HEK293 (cell line): ENCODE results near the gene KPNA6.

Experiments used
- CTCF ChIA-PET: fragments of 350-600 bp; formaldehyde crosslinking; extraction: SDS; loops from one replicate; lab custom pipeline; 2021; ENCODE audit warnings: antibody characterized with exemption; lab: Yijun Ruan, JAX
- POLR2A ChIA-PET: fragments of 300-600 bp; formaldehyde crosslinking; extraction: SDS; loops from one replicate; lab custom pipeline; 2020; ENCODE audit warnings: antibody characterized with exemption, inconsistent platforms; lab: Yijun Ruan, JAX
- H3K27ac ChIP-seq: fragments of 200-500 bp; sonication (Bioruptor generic); 2 replicates; pipeline ENCODE4 v1.5.1; 2014; ENCODE audit warnings: low read depth, low read length, control low read depth, inconsistent platforms; ENCODE audit errors: extremely low read depth
- H3K36me3 ChIP-seq, 2 experiments: fragments of 200-500 bp in 1 of 2; sonication (Bioruptor generic) in 1 of 2; 1 replicate in 1 of 2; 2 replicates in 1 of 2; pipeline ENCODE4 v1.5.1; 2014 to 2017; ENCODE audit warnings: inconsistent platforms in 2 of 2, low read length in 2 of 2; ENCODE audit not compliant: control insufficient read depth in 2 of 2, insufficient read depth in 1 of 2
- H3K4me1 ChIP-seq: fragments of 200-500 bp; sonication (Bioruptor generic); 2 replicates; pipeline ENCODE4 v1.5.1; 2014; ENCODE audit warnings: mild to moderate bottlenecking, low read length, inconsistent platforms; ENCODE audit not compliant: control insufficient read depth, insufficient read depth
- H3K4me3 ChIP-seq: 2 replicates; pipeline ENCODE4 v1.5.1; 2011; ENCODE audit warnings: low read depth, mild to moderate bottlenecking, control low read depth, low read length, moderate library complexity
- H3K9me3 ChIP-seq: fragments of 200-500 bp; sonication (Bioruptor generic); 2 replicates; pipeline ENCODE4 v1.5.1; 2014; ENCODE audit warnings: low read depth, low read length, inconsistent platforms; ENCODE audit not compliant: control insufficient read depth, insufficient read depth
- EGR2 ChIP-seq: fragments of 450-650 bp; formaldehyde crosslinking; IDR thresholded peaks from 2 replicates; pipeline ENCODE4 v1.5.1; 2016; ENCODE audit warnings: low read depth, missing biosample characterization, missing genetic modification characterization
- GLI4 ChIP-seq: fragments of 450-650 bp; formaldehyde crosslinking; IDR thresholded peaks from 2 replicates; pipeline ENCODE4 v1.5.1; 2016; ENCODE audit warnings: missing biosample characterization, missing genetic modification characterization
- GLIS1 ChIP-seq: fragments of 450-650 bp; formaldehyde crosslinking; IDR thresholded peaks from 2 replicates; pipeline ENCODE4 v1.5.1; 2016; ENCODE audit warnings: missing biosample characterization, missing genetic modification characterization
- SCRT1 ChIP-seq: fragments of 450-650 bp; formaldehyde crosslinking; IDR thresholded peaks from 2 replicates; pipeline ENCODE4 v1.5.1; 2016; ENCODE audit warnings: missing biosample characterization, missing genetic modification characterization, borderline replicate concordance
- SETDB1 ChIP-seq: IDR thresholded peaks from one replicate; pipeline ENCODE4 v1.6.1; 2017; ENCODE audit warnings: mild to moderate bottlenecking, low read length, moderate library complexity, mixed read lengths; ENCODE audit not compliant: insufficient read length
- ZBTB21 ChIP-seq: fragments of 450-650 bp; formaldehyde crosslinking; IDR thresholded peaks from 2 replicates; pipeline ENCODE4 v1.5.1; 2017; ENCODE audit warnings: missing biosample characterization, missing genetic modification characterization
- ZBTB7A ChIP-seq: fragments of 450-650 bp; formaldehyde crosslinking; IDR thresholded peaks from 2 replicates; pipeline ENCODE4 v1.5.1; 2016; ENCODE audit warnings: low read depth, missing biosample characterization, missing genetic modification characterization
- ZIC2 ChIP-seq: fragments of 450-650 bp; formaldehyde crosslinking; IDR thresholded peaks from 2 replicates; pipeline ENCODE4 v1.5.1; 2016; ENCODE audit warnings: missing biosample characterization, missing genetic modification characterization
- ZNF10 ChIP-seq: fragments of 450-650 bp; formaldehyde crosslinking; IDR thresholded peaks from 2 replicates; pipeline ENCODE4 v1.5.1; 2017; ENCODE audit warnings: missing biosample characterization, missing genetic modification characterization
- ZNF16 ChIP-seq: fragments of 450-650 bp; formaldehyde crosslinking; IDR thresholded peaks from 2 replicates; pipeline ENCODE4 v1.5.1; 2016; ENCODE audit warnings: low read depth, missing biosample characterization, missing genetic modification characterization
- ZNF174 ChIP-seq: fragments of 450-650 bp; formaldehyde crosslinking; IDR thresholded peaks from 2 replicates; pipeline ENCODE4 v1.5.0; 2017; ENCODE audit warnings: missing biosample characterization, mild to moderate bottlenecking, missing genetic modification characterization
- ZNF394 ChIP-seq: fragments of 450-650 bp; formaldehyde crosslinking; IDR thresholded peaks from 2 replicates; pipeline ENCODE4 v1.5.1; 2016; ENCODE audit warnings: missing biosample characterization, missing genetic modification characterization, mild to moderate bottlenecking, moderate library complexity, borderline replicate concordance
- ZNF600 ChIP-seq: fragments of 450-650 bp; formaldehyde crosslinking; IDR thresholded peaks from 2 replicates; pipeline ENCODE4 v1.5.1; 2016; ENCODE audit warnings: missing biosample characterization, missing genetic modification characterization
- ZNF623 ChIP-seq: fragments of 450-650 bp; formaldehyde crosslinking; IDR thresholded peaks from 2 replicates; pipeline ENCODE4 v1.5.1; 2016; ENCODE audit warnings: missing biosample characterization, missing genetic modification characterization
- ZNF747 ChIP-seq: fragments of 450-650 bp; formaldehyde crosslinking; IDR thresholded peaks from 2 replicates; pipeline ENCODE4 v1.5.1; 2016; ENCODE audit warnings: missing biosample characterization, missing genetic modification characterization
- ZNF785 ChIP-seq: fragments of 450-650 bp; formaldehyde crosslinking; IDR thresholded peaks from 2 replicates; pipeline ENCODE4 v1.5.1; 2016; ENCODE audit warnings: missing biosample characterization, missing genetic modification characterization
- ZNF792 ChIP-seq: fragments of 450-650 bp; formaldehyde crosslinking; IDR thresholded peaks from 2 replicates; pipeline ENCODE4 v1.5.1; 2016; ENCODE audit warnings: missing biosample characterization, missing genetic modification characterization
- ZSCAN4 ChIP-seq: fragments of 450-650 bp; formaldehyde crosslinking; IDR thresholded peaks from 2 replicates; pipeline ENCODE4 v1.5.1; 2017; ENCODE audit warnings: missing biosample characterization, missing genetic modification characterization
- TF ChIP-seq, protein P1 (sequence below): fragments of 450-650 bp; formaldehyde crosslinking; IDR thresholded peaks from 2 replicates; pipeline ENCODE4 v1.5.1; 2016; ENCODE audit warnings: missing biosample characterization, missing genetic modification characterization

KPNA6 gene

DNA sequence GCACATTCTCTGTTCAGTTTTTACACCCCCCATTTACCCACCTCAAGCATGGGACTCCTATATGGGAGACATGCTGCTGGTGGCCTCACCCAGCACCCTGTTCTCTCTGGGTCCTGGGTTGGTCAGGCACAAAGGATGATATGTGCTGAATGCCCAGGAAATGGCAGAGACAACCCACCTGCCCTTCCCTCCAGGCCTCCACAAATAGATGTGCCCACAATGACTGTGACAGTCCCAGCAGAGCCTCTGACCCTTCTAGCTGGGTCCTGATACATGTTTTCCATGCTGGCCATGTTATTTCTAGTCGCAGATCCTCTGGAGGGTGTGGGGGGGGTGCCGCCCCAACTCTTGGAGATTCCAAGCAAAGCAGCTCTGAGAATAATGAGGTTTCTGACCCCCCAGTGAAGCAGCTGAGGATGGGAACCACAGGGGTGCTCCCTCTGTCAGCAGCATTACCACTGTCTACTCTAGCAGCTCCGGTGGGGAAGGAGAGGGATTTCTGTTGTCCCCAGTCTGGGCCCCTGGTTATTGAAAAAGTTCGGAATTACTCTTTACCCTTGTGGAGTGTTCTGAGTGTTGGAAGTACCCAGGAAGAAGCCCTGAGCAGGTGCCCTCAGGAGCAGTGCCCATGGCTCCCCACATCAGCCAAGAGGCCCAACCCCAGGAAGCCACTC, 91.3 kb downstream of the KPNA6 start:
- ChIA-PET CTCF (interaction anchor here (0.7 kb wide), 1 partner anchor 11 kb away, joined by 4 read pairs; no protein-coding TSS in a partner anchor), POLR2A (interaction anchor here (1.2 to 5.0 kb wide), 5 partner anchors 10 to 137 kb away, joined by 4 to 25 read pairs (median 8); partner anchors contain the start of genes DCDC2B, MARCKSL1 and TXLNA)
- Histone ChIP-seq H3K27ac (no peak overlapping the region), H3K4me3 (no peak overlapping the region), H3K9me3 (no peaks in the 10 kb centered on the region), H3K4me1 (no peaks in the 10 kb centered on the region; the same call in 1 of the 2 replicates), H3K36me3 (peaks cover 0 to 60% of the 10 kb centered on the region in 2 experiments; a peak in 1 of 3 replicates)
- TF ChIP-seq ZIC2 (tag by site-specific recombination) (peak; percentile 54), SCRT1 (tag by site-specific recombination) (no peak), GLI4 (tag by site-specific recombination) (no peak), GLIS1 (tag by site-specific recombination) (peak; percentile 34; the same call in 1 of the 2 replicates), ZNF394 (tag by site-specific recombination) (0 out of 2 replicates have a peak, but pooled peaks have one; percentile 12)
- TF ChIP-seq, protein P1, sequence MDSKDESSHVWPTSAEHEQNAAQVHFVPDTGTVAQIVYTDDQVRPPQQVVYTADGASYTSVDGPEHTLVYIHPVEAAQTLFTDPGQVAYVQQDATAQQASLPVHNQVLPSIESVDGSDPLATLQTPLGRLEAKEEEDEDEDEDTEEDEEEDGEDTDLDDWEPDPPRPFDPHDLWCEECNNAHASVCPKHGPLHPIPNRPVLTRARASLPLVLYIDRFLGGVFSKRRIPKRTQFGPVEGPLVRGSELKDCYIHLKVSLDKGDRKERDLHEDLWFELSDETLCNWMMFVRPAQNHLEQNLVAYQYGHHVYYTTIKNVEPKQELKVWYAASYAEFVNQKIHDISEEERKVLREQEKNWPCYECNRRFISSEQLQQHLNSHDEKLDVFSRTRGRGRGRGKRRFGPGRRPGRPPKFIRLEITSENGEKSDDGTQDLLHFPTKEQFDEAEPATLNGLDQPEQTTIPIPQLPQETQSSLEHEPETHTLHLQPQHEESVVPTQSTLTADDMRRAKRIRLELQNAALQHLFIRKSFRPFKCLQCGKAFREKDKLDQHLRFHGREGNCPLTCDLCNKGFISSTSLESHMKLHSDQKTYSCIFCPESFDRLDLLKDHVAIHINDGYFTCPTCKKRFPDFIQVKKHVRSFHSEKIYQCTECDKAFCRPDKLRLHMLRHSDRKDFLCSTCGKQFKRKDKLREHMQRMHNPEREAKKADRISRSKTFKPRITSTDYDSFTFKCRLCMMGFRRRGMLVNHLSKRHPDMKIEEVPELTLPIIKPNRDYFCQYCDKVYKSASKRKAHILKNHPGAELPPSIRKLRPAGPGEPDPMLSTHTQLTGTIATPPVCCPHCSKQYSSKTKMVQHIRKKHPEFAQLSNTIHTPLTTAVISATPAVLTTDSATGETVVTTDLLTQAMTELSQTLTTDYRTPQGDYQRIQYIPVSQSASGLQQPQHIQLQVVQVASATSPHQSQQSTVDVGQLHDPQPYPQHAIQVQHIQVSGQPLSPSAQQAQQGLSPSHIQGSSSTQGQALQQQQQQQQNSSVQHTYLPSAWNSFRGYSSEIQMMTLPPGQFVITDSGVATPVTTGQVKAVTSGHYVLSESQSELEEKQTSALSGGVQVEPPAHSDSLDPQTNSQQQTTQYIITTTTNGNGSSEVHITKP (tag by site-specific recombination) = peak; percentile 42; the same call in 1 of the 2 replicates
- TF ChIP-seq, all 188 proteins: peak for 4

GRCh38 chr1:32199717-32200072, 91.8 kb downstream of the KPNA6 start:
- POLR2A ChIA-PET = interaction anchor here (0.6 to 5.0 kb wide), 8 partner anchors 9 to 136 kb away, joined by 4 to 25 read pairs (median 8); partner anchors contain the start of genes DCDC2B, KPNA6, MARCKSL1 and TXLNA
- Histone ChIP-seq H3K4me3 (no peak overlapping the region), H3K27ac (no peak overlapping the region), H3K36me3 (peaks cover 0 to 60% of the 10 kb centered on the region in 2 experiments; a peak in 1 of 3 replicates), H3K4me1 (no peaks in the 10 kb centered on the region; the same call in 1 of the 2 replicates), H3K9me3 (no peaks in the 10 kb centered on the region)
- CTCF ChIA-PET = interaction anchor here (0.8 kb wide), 1 partner anchor 49 kb away, joined by 4 read pairs; no protein-coding TSS in a partner anchor
- TF ChIP-seq ZNF16 (tag by site-specific recombination) (no peak), ZNF785 (tag by site-specific recombination) (no peak), ZNF792 (tag by site-specific recombination) (no peak), ZNF623 (no peak), ZNF600 (tag by site-specific recombination) (peak; percentile 33; the same call in 1 of the 2 replicates), ZNF174 (no peak), ZSCAN4 (tag by site-specific recombination) (no peak), ZNF10 (tag by site-specific recombination) (0 out of 2 replicates have a peak, but pooled peaks have one; percentile 71), EGR2 (no peak), ZBTB21 (tag by site-specific recombination) (no peak), ZNF747 (no peak), SETDB1 (no peak), ZBTB7A (tag by site-specific recombination) (no peak)
